Liver (tissue), 9 donors: Measurements from ENCODE around the gene TBC1D22B. TPM values are rescaled to one million over a fixed set of nuclear protein-coding genes. Genes with fewer than 3 reads are reported as not detected.
A peak's percentile ranks its signal among the peaks of the same experiment; 100 is the strongest.

Source experiments
- DNase-seq: peaks from one replicate; pipeline ENCODE4 v3.0.0-alpha.2; 2017; ENCODE audit warnings: low spot score
- H3K27ac ChIP-seq, 2 donors: one replicate each; pipeline ENCODE4 v1.7.0; 2013; ENCODE audit warnings: inconsistent platforms in 2 of 2, low read length in 2 of 2, control low read depth in 1 of 2, low read depth in 1 of 2, mild to moderate bottlenecking in 1 of 2
- H3K27me3 ChIP-seq, 4 donors: one replicate each; pipeline versions ENCODE4 v1.6.1 to v1.7.0; 2013; ENCODE audit warnings: low read length in 3 of 4, inconsistent platforms in 1 of 4, mild to moderate bottlenecking in 1 of 4, moderate library complexity in 1 of 4; ENCODE audit not compliant: control insufficient read depth in 4 of 4, insufficient read depth in 4 of 4
- H3K36me3 ChIP-seq, 4 donors: one replicate each; pipeline versions ENCODE4 v1.6.1 to v1.7.0; 2013; ENCODE audit warnings: low read length in 3 of 4, mild to moderate bottlenecking in 3 of 4, low read depth in 1 of 4, moderate library complexity in 1 of 4; ENCODE audit not compliant: control insufficient read depth in 4 of 4, insufficient read depth in 3 of 4
- H3K4me1 ChIP-seq, 4 donors: one replicate each; pipeline versions ENCODE4 v1.6.1 to v1.7.0; 2013; ENCODE audit warnings: low read length in 3 of 4, mild to moderate bottlenecking in 3 of 4, moderate library complexity in 1 of 4; ENCODE audit not compliant: control insufficient read depth in 4 of 4, insufficient read depth in 4 of 4
- H3K4me3 ChIP-seq, 3 donors: one replicate each; pipeline versions ENCODE4 v1.6.1 to v1.7.0; 2013; ENCODE audit warnings: low read length in 3 of 3, control low read depth in 1 of 3, low read depth in 1 of 3, mild to moderate bottlenecking in 1 of 3
- H3K9ac ChIP-seq, 2 donors: one replicate each; pipeline ENCODE4 v1.7.0; 2013; ENCODE audit warnings: low read length in 2 of 2, mild to moderate bottlenecking in 2 of 2, moderate library complexity in 2 of 2, control low read depth in 1 of 2, low read depth in 1 of 2
- H3K9me3 ChIP-seq, 4 donors: one replicate each; pipeline versions ENCODE4 v1.6.1 to v1.7.0; 2013; ENCODE audit warnings: low read length in 3 of 4; ENCODE audit not compliant: control insufficient read depth in 4 of 4
- ATF3 ChIP-seq: IDR thresholded peaks from 2 replicates; pipeline ENCODE4 v1.6.1; 2016; ENCODE audit warnings: antibody characterized with exemption
- CTCF ChIP-seq: fragments of 150-350 bp; IDR thresholded peaks from 2 replicates; pipeline ENCODE4 v1.5.1; 2017; ENCODE audit warnings: improper control_type of control experiment, low read depth, low read length; ENCODE audit not compliant: missing input control
- EGR1 ChIP-seq, 2 donors: IDR thresholded peaks; 2 replicates each; pipeline ENCODE4 v1.6.1; 2016 to 2018; ENCODE audit warnings: antibody characterized with exemption in 2 of 2, low read depth in 2 of 2
- FOXA1 ChIP-seq: IDR thresholded peaks from 2 replicates; pipeline ENCODE4 v1.6.1; 2016; ENCODE audit warnings: antibody characterized with exemption
- FOXA2 ChIP-seq: IDR thresholded peaks from 2 replicates; pipeline ENCODE4 v1.6.1; 2016; ENCODE audit warnings: antibody characterized with exemption
- GABPA ChIP-seq, 2 donors: IDR thresholded peaks in 1 of 2; conservative IDR thresholded peaks in 1 of 2; 2 replicates each; pipeline ENCODE4 v1.6.1; 2016; ENCODE audit warnings: antibody characterized with exemption in 2 of 2, mild to moderate bottlenecking in 1 of 2, moderate library complexity in 1 of 2
- HNF4A ChIP-seq, 2 donors: conservative IDR thresholded peaks; 2 replicates each; pipeline ENCODE4 v1.6.1; 2016; ENCODE audit warnings: antibody characterized with exemption in 2 of 2, mild to moderate bottlenecking in 2 of 2
- HNF4G ChIP-seq: IDR thresholded peaks from 2 replicates; pipeline ENCODE4 v1.6.1; 2016; ENCODE audit warnings: antibody characterized with exemption
- JUND ChIP-seq, 2 donors: IDR thresholded peaks; 2 replicates each; pipeline ENCODE4 v1.6.1; 2016; ENCODE audit warnings: antibody characterized with exemption in 2 of 2
- MAX ChIP-seq: IDR thresholded peaks from 2 replicates; pipeline ENCODE4 v1.6.1; 2016; ENCODE audit warnings: antibody characterized with exemption
- NR2F2 ChIP-seq: IDR thresholded peaks from 2 replicates; pipeline ENCODE4 v1.6.1; 2016; ENCODE audit warnings: antibody characterized with exemption
- RAD21 ChIP-seq, 2 donors: IDR thresholded peaks; 2 replicates each; pipeline ENCODE4 v1.6.1; 2016; ENCODE audit warnings: antibody characterized with exemption in 2 of 2, mild to moderate bottlenecking in 2 of 2
- REST ChIP-seq: IDR thresholded peaks from 2 replicates; pipeline ENCODE4 v1.6.1; 2016; ENCODE audit warnings: antibody characterized with exemption, mild to moderate bottlenecking
- RXRA ChIP-seq, 2 donors: IDR thresholded peaks; 2 replicates each; pipeline ENCODE4 v1.6.1; 2017 to 2018; ENCODE audit warnings: antibody characterized with exemption in 2 of 2, mild to moderate bottlenecking in 1 of 2
- SP1 ChIP-seq: IDR thresholded peaks from 2 replicates; pipeline ENCODE4 v1.6.1; 2018; ENCODE audit warnings: antibody characterized with exemption, mild to moderate bottlenecking
- TAF1 ChIP-seq: conservative IDR thresholded peaks from 2 replicates; pipeline ENCODE4 v1.6.1; 2016; ENCODE audit warnings: antibody characterized with exemption, mild to moderate bottlenecking
- YY1 ChIP-seq: IDR thresholded peaks from 2 replicates; pipeline ENCODE4 v1.6.1; 2016; ENCODE audit warnings: antibody characterized with exemption, mild to moderate bottlenecking
- ZBTB33 ChIP-seq: IDR thresholded peaks from 2 replicates; pipeline ENCODE4 v1.6.1; 2016; ENCODE audit warnings: antibody characterized with exemption
- WGBS: extraction: QIAGEN DNeasy Blood & Tissue Kit; methylation state at CpG from one replicate; pipeline ENCODE4 v1.1.7; 2013; 5-methylcytosine and 5-hydroxymethylcytosine counted together
- polyA plus RNA-seq, 2 donors: library from polyadenylated mRNA; stranded (reverse) in 1 of 2; unstranded in 1 of 2; fragments of 200-250 nt in 1 of 2; fragments of >200 nt in 1 of 2; fragmentation: Nextera tagmentation in 1 of 2; extraction: Ambion mirVana in 1 of 2; gene quantifications; one replicate each; pipeline versions ENCODE4 v1.2.1 to v1.2.3, GENCODE V29; 2013 to 2015
- total RNA-seq, 2 donors: library from RNA; depleted of rRNA; stranded (reverse); fragments of >200 nt; gene quantifications; one replicate each; pipeline ENCODE4 v1.2.3, GENCODE V29; 2014
- donor health status: healthy.
- donor health status: healthy.
- donor health status: healthy.
- donor health status: healthy.
- donor health status: healthy.

The TBC1D22B gene
- total and polyA plus RNA-seq, 4 donors: 1.4 to 10.7 (median 1.9) TPM

- no peaks in the 10 kb centered on the region for H3K27me3 ChIP-seq
- peaks cover 0 to 8% (median 2%) of the 10 kb centered on the region in 4 donors for H3K36me3 ChIP-seq
- WGBS: 92% methylated on average over 8 of the region's 8 CpGs
- no peak for DNase-seq
- H3K9me3 ChIP-seq: no peaks in the 10 kb centered on the region
- no peak overlapping the region for H3K4me3 ChIP-seq
- peak overlapping the region; percentile 75 to 86 for H3K27ac ChIP-seq
- TF ChIP-seq ATF3 (no peak), FOXA1 (no peak), HNF4G (no peak), ZBTB33 (no peak), HNF4A (conservative IDR thresholded peaks at IDR 0.05) (no peak), GABPA (IDR thresholded peaks at IDR 0.05 in 1 of 2, conservative IDR thresholded peaks at IDR 0.05 in 1 of 2) (no peak), RAD21 (IDR thresholded peaks at IDR 0.05) (no peak), EGR1 (IDR thresholded peaks at IDR 0.05; ENCODE audit: low read depth in 2 of 2) (no peak), REST (no peak), NR2F2 (no peak), TAF1 (no peak), RXRA (IDR thresholded peaks at IDR 0.05) (no peak), SP1 (no peak), YY1 (no peak), FOXA2 (no peak), JUND (IDR thresholded peaks at IDR 0.05) (no peak), CTCF (no peak), MAX (no peak)
- peaks cover 10 to 48% (median 46%) of the 10 kb centered on the region in 4 donors for H3K4me1 ChIP-seq
- H3K9ac ChIP-seq: no peak overlapping the region
These were observed 22.8 kb downstream of the TBC1D22B start for GRCh38 chr6:37280162-37280887.
